Effector CD8-positive, alpha-beta T cell (primary cell): Measurements from ENCODE around the gene NUDT10.
"Not testable (repeated sequence)": the region's sequence is repeated elsewhere in the genome, so short reads cannot be mapped to it uniquely, and the experiment has no call there.

Experiments
- DNase-seq: peaks from one replicate; lab custom pipeline; 2025; lab: John Stamatoyannopoulos, UW
- total RNA-seq, 4 experiments: gene quantifications; one replicate each; lab custom pipeline; 2026; lab: John Stamatoyannopoulos, UW

NUDT10 gene
- total RNA-seq, result 0.12 to 0.29 (median 0.22) reads per million in 4 experiments

DNA sequence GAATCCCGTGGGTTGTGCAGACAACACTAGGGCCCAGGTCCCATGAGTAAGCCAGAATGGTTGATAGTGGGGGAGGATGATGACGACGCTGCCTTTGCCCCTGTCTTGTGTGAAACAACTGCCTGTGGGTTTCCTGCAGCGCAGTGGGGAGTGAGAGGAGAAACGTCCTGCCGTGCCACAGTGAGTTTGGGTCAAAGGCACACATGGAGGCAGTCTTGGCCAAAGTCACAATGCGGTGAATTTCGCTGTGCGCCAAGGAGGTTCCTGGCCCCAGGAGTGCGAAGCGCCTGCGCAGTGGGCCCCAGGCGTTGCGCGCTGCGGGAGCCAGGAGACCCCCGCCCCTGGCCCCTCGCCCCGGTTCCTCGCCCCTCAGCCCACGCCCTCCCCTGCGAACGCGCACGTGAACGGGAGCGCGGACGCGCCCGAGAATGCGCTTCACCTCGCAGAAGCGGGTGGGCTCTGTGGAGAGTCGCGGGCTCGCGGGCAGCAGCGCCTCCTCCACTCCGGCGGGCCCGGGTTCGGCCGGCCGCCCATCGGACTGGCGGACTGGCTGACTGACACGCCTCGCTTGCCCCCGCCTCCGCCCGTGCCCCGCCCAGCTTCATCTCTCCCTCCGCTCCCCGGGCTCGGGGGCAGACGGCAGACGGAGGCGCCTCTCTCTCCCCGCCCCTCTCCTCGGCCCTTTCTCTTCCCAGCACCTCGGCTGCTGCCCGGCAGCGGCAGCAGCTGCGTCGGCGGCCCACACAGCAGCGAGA, at the start of gene NUDT10:
Gene NUDT10 (plus strand): TSS at position 635 of the 755 bp plus-strand sequence. CDS start 144 bp downstream, outside the sequence.
- no peak for DNase-seq

DNA sequence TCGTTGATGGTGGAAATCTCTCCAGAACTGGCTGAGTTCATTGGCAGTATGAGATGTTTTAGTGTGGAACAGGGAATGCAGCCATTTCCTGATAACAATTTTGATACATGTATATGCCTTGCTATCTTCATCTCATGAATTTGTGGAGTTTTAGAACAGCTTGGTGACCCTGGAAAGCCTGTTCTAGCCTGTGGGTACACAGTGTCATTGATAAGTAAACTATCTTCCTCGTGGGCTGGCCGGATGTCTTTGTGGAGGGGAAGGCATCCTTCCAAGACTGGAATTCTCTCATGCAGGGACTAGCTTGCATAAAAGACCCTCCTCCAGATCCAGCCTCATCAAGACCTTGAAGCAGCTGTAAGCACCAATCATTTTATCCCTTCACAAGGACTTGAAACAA, 40.2 kb upstream of the NUDT10 start:
- DNase-seq, result no peak

DNA sequence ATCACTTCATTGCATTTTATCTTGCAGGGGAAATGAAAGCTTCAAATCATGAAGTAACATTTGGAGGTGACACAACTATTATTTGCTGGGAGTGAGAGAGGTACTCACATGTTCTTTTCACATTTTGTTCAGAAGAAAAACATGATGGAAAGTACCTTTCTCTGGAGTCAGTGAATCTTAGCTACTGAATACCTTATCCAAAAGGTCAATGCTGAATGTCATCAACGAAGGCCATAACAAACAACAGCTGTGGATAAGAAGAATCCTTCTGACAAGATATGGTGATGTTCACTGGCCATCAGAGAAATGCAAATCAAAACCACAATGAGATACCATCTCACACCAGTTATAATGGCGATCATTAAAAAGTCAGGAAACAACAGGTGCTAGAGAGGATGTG, 36.5 kb upstream of the NUDT10 start:
- no peak for DNase-seq

DNA sequence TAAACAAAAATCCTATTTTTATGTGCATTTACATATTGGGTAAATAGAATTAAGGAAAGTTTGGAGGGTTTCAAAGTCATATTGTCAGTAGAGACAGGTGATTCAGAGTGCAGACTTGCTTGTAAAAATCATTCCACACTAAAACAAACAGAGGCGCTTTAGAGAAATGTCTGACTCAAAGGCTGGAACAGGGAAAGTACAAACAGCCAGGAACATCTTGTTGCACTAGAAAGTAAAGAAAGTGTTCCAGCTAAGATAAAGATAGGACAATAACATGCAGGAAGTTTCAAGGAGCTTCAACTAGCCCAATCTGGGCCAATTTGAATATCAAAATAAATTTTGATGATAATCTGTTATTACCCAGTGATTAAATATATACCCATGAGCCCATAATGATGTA, 16.4 kb upstream of the NUDT10 start:
- no peak for DNase-seq

DNA sequence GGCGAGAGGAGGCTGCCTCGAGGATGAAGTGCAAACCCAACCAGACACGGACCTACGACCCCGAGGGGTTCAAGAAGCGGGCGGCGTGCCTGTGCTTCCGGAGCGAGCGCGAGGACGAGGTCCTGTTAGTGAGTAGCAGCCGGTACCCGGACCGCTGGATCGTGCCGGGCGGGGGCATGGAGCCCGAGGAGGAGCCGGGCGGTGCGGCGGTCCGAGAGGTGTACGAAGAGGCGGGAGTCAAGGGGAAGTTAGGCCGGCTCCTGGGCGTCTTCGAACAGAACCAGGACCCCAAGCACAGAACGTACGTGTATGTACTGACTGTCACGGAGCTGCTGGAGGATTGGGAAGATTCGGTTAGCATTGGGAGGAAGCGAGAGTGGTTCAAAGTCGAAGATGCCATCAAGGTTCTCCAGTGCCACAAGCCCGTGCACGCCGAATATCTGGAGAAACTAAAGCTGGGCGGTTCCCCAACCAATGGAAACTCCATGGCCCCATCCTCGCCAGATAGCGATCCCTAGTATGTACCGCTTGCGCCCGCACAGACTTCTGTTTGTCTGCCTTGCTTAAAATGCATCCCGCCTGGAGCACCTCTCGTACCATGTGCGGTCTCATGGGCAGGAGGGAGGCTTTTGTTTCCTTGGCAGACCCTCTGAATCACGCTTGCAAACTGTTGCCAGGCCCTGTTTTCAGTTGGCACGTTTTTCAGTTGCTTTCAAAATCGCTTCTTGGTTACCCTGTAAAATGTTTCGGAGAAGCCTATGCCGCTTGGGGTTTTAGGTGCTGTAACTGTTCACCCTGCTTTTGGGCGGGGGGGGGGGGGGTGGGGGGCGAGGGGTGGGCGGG, 542 bp downstream of the NUDT10 start:
- DNase-seq, result not testable (repeated sequence)

DNA sequence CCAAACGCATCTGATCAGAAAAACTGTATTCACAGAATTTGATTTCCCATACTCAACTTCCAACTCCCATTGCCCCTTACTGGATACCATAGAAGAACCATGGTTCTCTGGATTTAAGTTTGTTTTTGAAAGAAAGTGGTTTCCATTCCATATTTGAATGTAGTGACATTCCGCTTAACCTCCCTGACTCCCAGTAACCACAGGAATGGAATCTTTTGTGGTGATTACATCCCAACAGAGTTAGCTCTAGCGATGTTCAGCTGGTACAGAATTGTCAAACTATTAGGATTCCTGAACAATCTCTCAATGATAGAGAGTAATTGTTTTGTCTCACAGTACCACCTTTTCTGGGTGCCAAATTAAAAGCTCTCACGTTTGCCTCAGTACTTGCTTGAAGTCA, 1.7 kb downstream of the NUDT10 start:
- DNase-seq, result no peak

DNA sequence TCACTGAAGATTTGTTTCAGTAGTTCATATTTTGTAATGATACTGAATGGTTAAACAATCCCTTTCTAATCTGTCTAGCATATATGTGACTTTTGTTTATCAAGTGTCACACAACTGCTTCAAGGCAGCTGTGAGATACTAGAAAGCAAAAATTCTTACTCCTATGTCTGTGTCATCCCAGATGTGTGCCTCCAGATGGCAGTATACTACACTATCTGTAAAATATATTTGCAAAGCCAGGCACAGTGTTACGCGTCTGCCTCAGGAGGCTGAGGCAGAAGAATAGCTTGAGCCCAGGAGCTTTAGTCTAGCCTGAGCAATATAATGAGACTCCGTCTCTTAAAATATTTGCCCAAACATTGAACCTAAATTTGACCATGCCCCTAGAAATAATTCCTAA, 4.0 kb downstream of the NUDT10 start:
- DNase-seq, result no peak

DNA sequence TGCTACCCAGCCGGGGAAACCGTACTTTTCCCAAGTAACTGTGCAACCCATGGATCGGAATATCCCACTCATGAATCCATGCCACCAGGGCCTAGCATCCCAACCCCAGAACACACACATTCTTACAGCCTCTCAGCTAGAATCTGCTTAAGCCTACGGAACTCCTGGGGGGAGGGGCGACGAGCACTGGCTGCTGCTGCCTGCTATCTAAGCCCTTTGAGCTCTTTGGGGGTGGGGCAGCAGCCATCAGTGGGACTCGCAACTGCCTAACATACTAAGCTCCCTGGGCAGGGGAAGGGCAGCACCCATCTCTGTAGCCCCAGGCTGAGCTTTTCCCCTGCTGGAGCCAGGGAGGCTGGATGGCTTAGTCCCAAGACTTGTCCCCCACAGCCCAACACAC, 28.6 kb downstream of the NUDT10 start:
- no peak for DNase-seq

DNA sequence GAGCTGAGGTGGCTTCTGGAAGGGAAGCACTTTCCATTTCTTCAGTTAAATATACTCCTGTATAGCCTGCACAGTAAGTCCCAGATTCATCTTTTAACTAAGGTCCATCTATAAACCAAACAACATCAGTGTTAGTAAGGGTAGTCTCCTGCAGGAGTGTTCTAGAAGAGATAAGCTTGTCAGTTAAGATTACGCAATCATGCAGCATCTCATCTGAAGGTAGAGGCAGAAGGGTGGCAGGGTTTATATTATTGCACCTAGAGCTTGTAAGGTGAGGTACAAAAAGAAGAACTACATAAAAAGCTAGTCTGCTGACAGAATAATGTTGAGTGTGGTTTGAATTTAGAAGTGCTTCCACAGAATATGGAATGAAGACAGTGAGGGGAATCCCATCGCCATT, 44.0 kb downstream of the NUDT10 start:
- no peak for DNase-seq
